ENCODE results near the gene RINT1. TPM values are rescaled to one million over a fixed set of nuclear protein-coding genes. Genes with fewer than 3 reads are reported as not detected.

RINT1 gene
- total RNA-seq, result 16.2 and 22.1 TPM in 2 replicates

GRCh38 chr7:105531792-105532671, at the start of gene RINT1:
Gene RINT1 (plus strand): TSS chr7:105532201. CDS start chr7:105532316, 115 bp downstream.

GRCh38 chr7:105521717-105522463, 10.1 kb upstream of the RINT1 start, which contains the start of gene PUS7:
Gene PUS7 (minus strand): TSS chr7:105522271. CDS start chr7:105508512, 13,759 bp downstream.

GRCh38 chr7:105581066-105581811, 49.2 kb downstream of the RINT1 start, which contains the start of gene EFCAB10:
Gene EFCAB10 (minus strand): TSS chr7:105581493. CDS start chr7:105581463, 30 bp downstream.

Other genes starting within 250 kb of the RINT1 start
- gene SRPK2, start 143.3 kb upstream of the RINT1 start, total RNA-seq, result 24.8 and 44.0 TPM in 2 replicates
- gene PUS7, start 9.9 kb upstream of the RINT1 start, total RNA-seq, result 9.4 and 14.4 TPM in 2 replicates
- gene EFCAB10, start 49.3 kb downstream of the RINT1 start, total RNA-seq, result not detected in 2 replicates